Thoracic aorta (tissue), 2 donors: ENCODE data around the gene KCTD3. TPM values are rescaled to one million over a fixed set of nuclear protein-coding genes. Genes with fewer than 3 reads are reported as not detected.

Experiments
- ATAC-seq: fragments of 150-250 bp; one replicate; pipeline ENCODE4 v1.8.0; 2017; ENCODE audit warnings: low read depth; ENCODE audit not compliant: insufficient number of reproducible peaks, low FRiP score
- DNase-seq: peaks from one replicate; pipeline ENCODE4 v3.0.0-alpha.2; 2020; ENCODE audit warnings: low spot score
- H3K27ac ChIP-seq, 2 donors: fragments of 200-600 bp; sonication (generic); 1 replicate in 1 of 2; 2 replicates in 1 of 2; pipeline ENCODE4 v1.5.1; 2016; ENCODE audit warnings: mild to moderate bottlenecking in 2 of 2, moderate library complexity in 2 of 2
- H3K27me3 ChIP-seq: fragments of 200-600 bp; sonication (generic); replicated peaks from 2 replicates; pipeline ENCODE4 v1.6.0; 2016; ENCODE audit warnings: mild to moderate bottlenecking; ENCODE audit not compliant: insufficient read depth
- H3K36me3 ChIP-seq: fragments of 200-600 bp; sonication (generic); one replicate; pipeline ENCODE4 v1.5.1; 2016
- H3K4me1 ChIP-seq, 2 donors: fragments of 200-600 bp; sonication (generic); 1 replicate in 1 of 2; 2 replicates in 1 of 2; pipeline versions ENCODE4 v1.5.1 to v1.6.0; 2016; ENCODE audit warnings: low read depth in 2 of 2, mild to moderate bottlenecking in 1 of 2; ENCODE audit not compliant: control insufficient read depth in 1 of 2
- H3K4me3 ChIP-seq: fragments of 200-600 bp; sonication (generic); 2 replicates; pipeline ENCODE4 v1.5.1; 2016; ENCODE audit warnings: mild to moderate bottlenecking
- H3K9me3 ChIP-seq: fragments of 200-600 bp; sonication (generic); 2 replicates; pipeline ENCODE4 v1.5.1; 2016
- total RNA-seq, 2 donors: library from RNA; depleted of rRNA; stranded (reverse); fragments of >200 nt; gene quantifications; one replicate each; pipeline versions ENCODE4 v1.1.0 to v1.2.3, GENCODE V29; 2016
- TF ChIP-seq, protein P1 (sequence below): fragments of 200-600 bp; sonication (generic); IDR thresholded peaks from one replicate; pipeline ENCODE4 v1.5.1; 2019; ENCODE audit warnings: antibody characterized with exemption

Gene KCTD3
- total RNA-seq, 2 donors from 2014 or later, result 31.0 to 50.7 TPM

DNA sequence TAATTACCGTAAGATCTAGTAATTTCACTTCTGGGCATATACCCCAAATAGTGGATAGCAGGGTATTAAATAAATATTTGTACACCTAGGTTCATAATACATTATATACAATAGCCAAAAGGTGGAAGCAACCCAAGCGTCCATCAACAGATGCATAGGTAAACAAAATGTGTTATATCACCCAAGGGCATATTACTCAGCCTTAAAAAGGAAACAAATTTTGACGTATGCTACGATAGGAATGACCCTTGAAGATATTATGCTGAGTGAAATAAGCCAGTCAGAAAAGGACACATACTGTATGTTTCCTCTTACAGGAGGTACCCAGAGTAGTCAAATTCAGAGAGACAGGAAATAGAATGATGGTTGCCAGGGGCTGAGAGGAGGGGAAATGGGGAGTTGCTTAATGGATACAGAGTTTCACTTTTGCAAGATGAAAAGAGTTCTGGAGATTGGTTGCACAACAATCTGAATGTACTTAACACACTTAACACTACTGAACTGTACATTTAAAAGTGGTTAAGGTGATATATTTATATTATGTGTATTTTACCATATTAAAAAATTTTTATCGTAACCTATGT, 36.6 kb upstream of the KCTD3 start:
- H3K9me3 ChIP-seq, result no peaks in the 10 kb centered on the region
- H3K4me1 ChIP-seq, result no peaks in the 10 kb centered on the region
- H3K4me3 ChIP-seq, result no peak overlapping the region
- no peaks in the 10 kb centered on the region for H3K36me3 ChIP-seq
- no peak for ATAC-seq
- TF ChIP-seq, protein P1, sequence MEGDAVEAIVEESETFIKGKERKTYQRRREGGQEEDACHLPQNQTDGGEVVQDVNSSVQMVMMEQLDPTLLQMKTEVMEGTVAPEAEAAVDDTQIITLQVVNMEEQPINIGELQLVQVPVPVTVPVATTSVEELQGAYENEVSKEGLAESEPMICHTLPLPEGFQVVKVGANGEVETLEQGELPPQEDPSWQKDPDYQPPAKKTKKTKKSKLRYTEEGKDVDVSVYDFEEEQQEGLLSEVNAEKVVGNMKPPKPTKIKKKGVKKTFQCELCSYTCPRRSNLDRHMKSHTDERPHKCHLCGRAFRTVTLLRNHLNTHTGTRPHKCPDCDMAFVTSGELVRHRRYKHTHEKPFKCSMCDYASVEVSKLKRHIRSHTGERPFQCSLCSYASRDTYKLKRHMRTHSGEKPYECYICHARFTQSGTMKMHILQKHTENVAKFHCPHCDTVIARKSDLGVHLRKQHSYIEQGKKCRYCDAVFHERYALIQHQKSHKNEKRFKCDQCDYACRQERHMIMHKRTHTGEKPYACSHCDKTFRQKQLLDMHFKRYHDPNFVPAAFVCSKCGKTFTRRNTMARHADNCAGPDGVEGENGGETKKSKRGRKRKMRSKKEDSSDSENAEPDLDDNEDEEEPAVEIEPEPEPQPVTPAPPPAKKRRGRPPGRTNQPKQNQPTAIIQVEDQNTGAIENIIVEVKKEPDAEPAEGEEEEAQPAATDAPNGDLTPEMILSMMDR, result no peak
- DNase-seq, result no peak
- no peaks in the 10 kb centered on the region for H3K27me3 ChIP-seq
- H3K27ac ChIP-seq, result no peak overlapping the region

- no peaks in the 10 kb centered on the region for H3K36me3 ChIP-seq
- H3K27ac ChIP-seq, result no peak overlapping the region
- H3K4me1 ChIP-seq, result no peaks in the 10 kb centered on the region
- DNase-seq, result no peak
- H3K27me3 ChIP-seq, result no peaks in the 10 kb centered on the region
- ATAC-seq, result no peak
- TF ChIP-seq, protein P1, result no peak
- H3K4me3 ChIP-seq, result no peak overlapping the region
- no peaks in the 10 kb centered on the region for H3K9me3 ChIP-seq
Observed at GRCh38 chr1:215539803-215540570, 27.1 kb upstream of the KCTD3 start.

- Histone ChIP-seq H3K4me1 (no peaks in the 10 kb centered on the region), H3K36me3 (no peaks in the 10 kb centered on the region), H3K9me3 (no peaks in the 10 kb centered on the region), H3K27me3 (no peaks in the 10 kb centered on the region), H3K27ac (no peak overlapping the region), H3K4me3 (no peak overlapping the region)
- DNase-seq, result no peak
- ATAC-seq, result no peak
- TF ChIP-seq, protein P1, result no peak
Observed at GRCh38 chr1:215542301-215542700, 24.8 kb upstream of the KCTD3 start.

DNA sequence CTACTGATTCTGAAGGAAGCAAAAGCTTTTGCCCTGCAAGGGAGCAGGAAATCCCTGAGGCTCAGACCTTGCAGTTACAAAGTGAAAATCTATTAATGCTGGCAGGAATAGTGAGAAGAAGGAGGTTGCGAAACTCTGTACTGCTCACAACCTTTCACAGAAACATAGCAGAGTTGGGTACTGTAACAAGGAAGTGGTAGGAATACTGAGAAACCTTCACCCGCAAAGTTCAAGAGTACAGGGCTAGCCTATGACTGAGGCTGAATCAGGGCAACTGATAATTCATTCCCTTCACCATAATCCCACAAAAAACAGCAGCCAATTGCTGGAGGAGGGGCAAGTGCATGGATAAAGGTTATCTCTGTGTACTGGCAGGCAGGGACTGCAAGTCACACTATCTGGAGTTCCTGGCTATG, 23.9 kb upstream of the KCTD3 start:
- ATAC-seq, result no peak
- H3K27me3 ChIP-seq, result no peaks in the 10 kb centered on the region
- H3K36me3 ChIP-seq, result no peaks in the 10 kb centered on the region
- TF ChIP-seq, protein P1, result no peak
- no peaks in the 10 kb centered on the region for H3K4me1 ChIP-seq
- no peak for DNase-seq
- H3K27ac ChIP-seq, result no peak overlapping the region
- H3K4me3 ChIP-seq, result no peak overlapping the region
- H3K9me3 ChIP-seq, result no peaks in the 10 kb centered on the region

DNA sequence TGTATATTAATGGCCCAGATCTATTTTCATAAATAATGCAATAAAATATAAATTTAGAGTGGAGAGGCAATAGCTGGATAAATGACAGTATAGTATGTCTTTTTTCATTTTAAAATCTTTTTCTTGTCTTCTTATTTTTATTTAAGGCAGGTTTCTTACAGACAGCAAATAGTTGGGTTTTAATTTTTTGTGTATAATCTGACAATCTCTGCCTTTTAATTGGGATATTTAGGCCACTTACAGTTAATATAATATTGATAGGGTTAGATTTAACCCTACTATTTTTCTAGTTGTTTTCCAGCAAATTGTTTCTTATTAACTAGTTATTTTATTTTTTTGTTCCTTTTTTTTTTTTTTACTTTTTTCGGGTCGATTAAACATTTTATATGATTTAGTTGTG, 23.3 kb upstream of the KCTD3 start:
- H3K9me3 ChIP-seq, result no peaks in the 10 kb centered on the region
- DNase-seq, result no peak
- H3K27ac ChIP-seq, result no peak overlapping the region
- no peaks in the 10 kb centered on the region for H3K36me3 ChIP-seq
- ATAC-seq, result no peak
- H3K4me1 ChIP-seq, result no peaks in the 10 kb centered on the region
- no peaks in the 10 kb centered on the region for H3K27me3 ChIP-seq
- H3K4me3 ChIP-seq, result no peak overlapping the region
- TF ChIP-seq, protein P1, result no peak
